ENCODE results near the gene COL9A1. TPM values are rescaled to one million over a fixed set of nuclear protein-coding genes. Genes with fewer than 3 reads are reported as not detected.

The COL9A1 gene
- total and polyA plus RNA-seq, 2 of the 8 experiments (the other 6 are each of a cell fraction or from before 2014, with no cell fraction given): 7.9 to 18.1 TPM

GRCh38 chr6:70345619-70346018, 42.7 kb upstream of the COL9A1 start:
- no peak overlapping the region for H2BK20ac ChIP-seq (ENCODE audit: low read length)
- H2BK15ac ChIP-seq (ENCODE audit: low read length): no peak overlapping the region
- H3K79me2 ChIP-seq (ENCODE audit: control insufficient read depth in 1 of 2, insufficient read depth in 2 of 2, low read length in 2 of 2): no peaks in the 10 kb centered on the region
- no peaks in the 10 kb centered on the region for H3K36me3 ChIP-seq (ENCODE audit: control insufficient read depth in 2 of 4, insufficient read depth in 4 of 4, low read length in 3 of 4)
- FAIRE-seq (no peak), DNase-seq (ENCODE audit: low read depth in 1 of 2, low spot score in 2 of 2) (no peak)
- 67% methylated on average over 1 of the region's 1 CpG; no CpG with 5 or more reads in 1 of the 2 experiments for WGBS, 2 experiments (ENCODE audit: extremely low coverage in 1 of 2, insufficient coverage in 1 of 2, insufficient read length in 1 of 2, insufficient replicate concordance in 2 of 2, low coverage in 1 of 2, low lambda C conversion rate in 2 of 2, missing lambda C conversion rate in 1 of 2)
- H4K91ac ChIP-seq (replicated peaks; ENCODE audit: insufficient read length, low read length): no peak overlapping the region
- no peak overlapping the region for H2BK5ac ChIP-seq (ENCODE audit: low read depth, low read length)
- no peak overlapping the region for H3K27ac ChIP-seq (ENCODE audit: low read depth, low read length)
- no peak overlapping the region for H3K18ac ChIP-seq (ENCODE audit: extremely low read depth, low read length)
- no peak overlapping the region for H3K56ac ChIP-seq (replicated peaks; ENCODE audit: insufficient read length, low read depth, low read length)
- H3K23me2 ChIP-seq (ENCODE audit: low read depth, low read length): no peaks in the 10 kb centered on the region
- no peak overlapping the region for H3K23ac ChIP-seq (ENCODE audit: insufficient read length)
- no peak overlapping the region for H3K4ac ChIP-seq (replicated peaks; ENCODE audit: insufficient read length, low read depth, low read length)
- no peak overlapping the region for H3K9ac ChIP-seq (replicated peaks in 1 of 4; ENCODE audit: extremely low read depth in 1 of 4, low read depth in 3 of 4, low read length in 3 of 4)
- H3K9me3 ChIP-seq (ENCODE audit: insufficient read depth in 2 of 2, low read depth in 1 of 2, low read length in 1 of 2): 0 out of 4 replicates have a peak, but pooled peaks cover 0 to 3% of the 10 kb centered on the region in 2 experiments
- no peak overlapping the region for H2BK12ac ChIP-seq (ENCODE audit: low read depth, low read length)
- H2BK120ac ChIP-seq (replicated peaks; ENCODE audit: low read depth, low read length): no peak overlapping the region
- no peaks in the 10 kb centered on the region for H3K79me1 ChIP-seq (ENCODE audit: low read depth, low read length)
- no peak overlapping the region for H3K14ac ChIP-seq (ENCODE audit: insufficient read length)
- ChIA-PET POLR2A (ENCODE audit: partially characterized antibody) (no interaction called here), CTCF (ENCODE audit: partially characterized antibody) (interaction anchor here (0.9 to 3.2 kb wide), 5 partner anchors 24 to 125 kb away, joined by 3 to 10 read pairs (median 3); no protein-coding TSS in a partner anchor)
- no peak overlapping the region for H3K4me3 ChIP-seq (ENCODE audit: extremely low read depth in 1 of 4, insufficient read depth in 2 of 4, low read depth in 3 of 4, low read length in 4 of 4)
- H4K8ac ChIP-seq (ENCODE audit: extremely low read depth, insufficient read depth, low read length): no peak overlapping the region
- H4K5ac ChIP-seq (ENCODE audit: insufficient read length, low read depth, low read length): no peak overlapping the region
- H3K4me1 ChIP-seq (replicated peaks in 1 of 4; ENCODE audit: control insufficient read depth in 3 of 4, insufficient read depth in 4 of 4, low read length in 3 of 4): no peaks in the 10 kb centered on the region
- H3K4me2 ChIP-seq (ENCODE audit: insufficient read depth in 1 of 2, low read depth in 2 of 2, low read length in 2 of 2): no peak overlapping the region
- H4K20me1 ChIP-seq (replicated peaks in 1 of 2; ENCODE audit: control insufficient read depth in 1 of 2, insufficient read depth in 2 of 2, low read length in 2 of 2): no peaks in the 10 kb centered on the region
- no peak overlapping the region for H2AFZ ChIP-seq (ENCODE audit: low read length)
- no peak overlapping the region for H2AK5ac ChIP-seq (ENCODE audit: low read depth, low read length)
- no peaks in the 10 kb centered on the region for H3K27me3 ChIP-seq (replicated peaks in 1 of 4; ENCODE audit: control insufficient read depth in 3 of 4, extremely low read depth in 1 of 4, insufficient read depth in 3 of 4, low read length in 3 of 4)
- TF ChIP-seq MAX (IDR thresholded peaks at IDR 0.05) (no peak), BRCA1 (IDR thresholded peaks at IDR 0.05; ENCODE audit: low read depth, low read length) (no peak), RNF2 (IDR thresholded peaks at IDR 0.05; ENCODE audit: borderline replicate concordance, low read depth, low read length, missing control alignments, poor library complexity, severe bottlenecking) (no peak), POLR2AphosphoS5 (IDR thresholded peaks at IDR 0.05; ENCODE audit: low read depth, low read length) (no peak), CEBPB (IDR thresholded peaks at IDR 0.05; ENCODE audit: low read depth, low read length) (no peak), EGR1 (IDR thresholded peaks at IDR 0.05; ENCODE audit: borderline replicate concordance, low read depth, low read length) (no peak), SAP30 (IDR thresholded peaks at IDR 0.05; ENCODE audit: insufficient read depth, insufficient replicate concordance, low read length) (no peak), KDM1A (IDR thresholded peaks at IDR 0.05; ENCODE audit: borderline replicate concordance, low read length) (no peak), SP2 (IDR thresholded peaks at IDR 0.05; ENCODE audit: low read length) (no peak), CTBP2 (IDR thresholded peaks at IDR 0.05; ENCODE audit: borderline replicate concordance, insufficient read depth, insufficient read length, low read length) (no peak)
